ENCODE data around the gene SRR.

The SRR gene

GRCh38 chr17:2362016-2362415, 58.3 kb downstream of the SRR start:
- no peak overlapping the region for H3K4me3 ChIP-seq (ENCODE audit: low read length)
- TF ChIP-seq, protein P1, sequence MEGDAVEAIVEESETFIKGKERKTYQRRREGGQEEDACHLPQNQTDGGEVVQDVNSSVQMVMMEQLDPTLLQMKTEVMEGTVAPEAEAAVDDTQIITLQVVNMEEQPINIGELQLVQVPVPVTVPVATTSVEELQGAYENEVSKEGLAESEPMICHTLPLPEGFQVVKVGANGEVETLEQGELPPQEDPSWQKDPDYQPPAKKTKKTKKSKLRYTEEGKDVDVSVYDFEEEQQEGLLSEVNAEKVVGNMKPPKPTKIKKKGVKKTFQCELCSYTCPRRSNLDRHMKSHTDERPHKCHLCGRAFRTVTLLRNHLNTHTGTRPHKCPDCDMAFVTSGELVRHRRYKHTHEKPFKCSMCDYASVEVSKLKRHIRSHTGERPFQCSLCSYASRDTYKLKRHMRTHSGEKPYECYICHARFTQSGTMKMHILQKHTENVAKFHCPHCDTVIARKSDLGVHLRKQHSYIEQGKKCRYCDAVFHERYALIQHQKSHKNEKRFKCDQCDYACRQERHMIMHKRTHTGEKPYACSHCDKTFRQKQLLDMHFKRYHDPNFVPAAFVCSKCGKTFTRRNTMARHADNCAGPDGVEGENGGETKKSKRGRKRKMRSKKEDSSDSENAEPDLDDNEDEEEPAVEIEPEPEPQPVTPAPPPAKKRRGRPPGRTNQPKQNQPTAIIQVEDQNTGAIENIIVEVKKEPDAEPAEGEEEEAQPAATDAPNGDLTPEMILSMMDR (conservative IDR thresholded peaks at IDR 0.05; ENCODE audit: low read depth, low read length), result no peak
- DNase-seq (ENCODE audit: low read depth), result no peak

DNA sequence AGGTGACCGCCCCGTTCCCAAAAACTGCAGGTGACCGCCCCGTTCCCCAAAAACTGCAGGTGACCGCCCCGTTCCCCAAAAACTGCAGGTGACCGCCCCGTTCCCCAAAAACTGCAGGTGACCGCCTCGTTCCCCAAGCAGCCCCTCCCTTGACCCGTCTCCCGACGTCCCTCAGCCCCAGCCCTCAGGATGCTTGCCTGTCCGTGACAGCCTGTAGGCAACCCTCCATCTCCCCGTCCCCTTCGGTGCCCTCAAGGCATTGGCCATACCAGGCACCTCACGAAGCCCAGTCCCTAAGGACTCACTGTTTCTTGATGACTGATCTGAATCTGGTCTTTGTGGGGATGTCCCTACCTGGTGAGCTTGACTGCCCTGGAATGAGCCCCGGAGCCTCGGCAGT, 58.7 kb downstream of the SRR start:
- TF ChIP-seq, protein P1 (conservative IDR thresholded peaks at IDR 0.05; ENCODE audit: low read depth, low read length), result no peak
- no peak for DNase-seq (ENCODE audit: low read depth)

GRCh38 chr17:2362881-2363280, 59.1 kb downstream of the SRR start:
- H3K4me3 ChIP-seq (ENCODE audit: low read length), result no peak overlapping the region
- TF ChIP-seq, protein P1 (conservative IDR thresholded peaks at IDR 0.05; ENCODE audit: low read depth, low read length), result no peak
- no peak for DNase-seq (ENCODE audit: low read depth)

More for the DNA sequence above, 58.7 kb downstream of the SRR start:
- H3K4me3 ChIP-seq (ENCODE audit: low read length), result no peak overlapping the region

GRCh38 chr17:2363318-2363717, 59.6 kb downstream of the SRR start:
- DNase-seq (ENCODE audit: low read depth), result no peak
- TF ChIP-seq, protein P1 (conservative IDR thresholded peaks at IDR 0.05; ENCODE audit: low read depth, low read length), result no peak
- H3K4me3 ChIP-seq (ENCODE audit: low read length), result no peak overlapping the region

DNA sequence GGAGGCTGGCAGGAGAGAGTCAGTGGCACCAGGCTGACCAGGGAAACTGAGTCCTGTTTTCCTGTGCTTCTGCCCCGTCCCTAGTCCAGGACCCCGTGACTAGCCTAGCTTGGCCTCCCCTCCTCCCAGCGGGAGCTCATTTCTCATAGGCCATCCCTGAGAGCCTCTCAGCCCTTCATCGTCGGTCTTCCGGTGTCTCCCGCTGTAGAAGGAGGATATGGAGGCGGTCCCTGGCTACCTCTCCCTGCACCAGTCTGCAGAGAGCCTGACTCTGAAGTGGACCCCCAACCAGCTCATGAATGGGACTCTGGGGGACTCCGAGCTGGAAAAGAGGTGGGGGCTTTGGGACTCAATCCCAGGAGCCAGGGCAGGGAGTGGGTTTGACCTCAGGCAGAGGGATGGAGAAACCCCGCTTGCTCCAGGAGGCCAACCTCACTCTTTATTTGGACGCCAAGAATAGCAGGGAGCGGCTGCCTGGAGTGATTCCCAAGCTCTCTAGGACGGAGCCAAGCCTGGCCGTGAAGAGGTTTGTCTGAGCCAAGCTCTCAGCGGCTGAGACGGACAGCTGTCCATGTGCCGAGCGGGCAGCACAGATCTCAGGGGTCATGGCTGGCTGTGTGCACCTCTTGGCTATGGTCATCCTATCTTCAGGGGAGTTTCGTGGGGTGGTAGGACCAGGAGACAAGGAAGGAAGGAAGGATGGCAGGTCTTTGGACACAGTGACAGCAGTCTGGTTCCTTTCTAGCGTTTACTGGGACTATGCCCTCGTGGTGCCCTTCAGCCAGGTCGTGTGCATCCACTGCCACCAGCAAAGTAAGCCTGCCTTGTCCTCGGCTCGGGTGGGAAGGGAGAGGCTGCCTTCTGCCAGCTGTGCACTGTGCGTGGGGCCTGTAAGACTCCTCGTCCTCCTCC, 60.4 kb downstream of the SRR start:
- TF ChIP-seq, protein P1 (conservative IDR thresholded peaks at IDR 0.05; ENCODE audit: low read depth, low read length), result no peak
- H3K4me3 ChIP-seq (ENCODE audit: low read length), result no peak overlapping the region

GRCh38 chr17:2364763-2365116, 61.0 kb downstream of the SRR start:
- H3K4me3 ChIP-seq (ENCODE audit: low read length), result no peak overlapping the region
- no peak for DNase-seq (ENCODE audit: low read depth)
- TF ChIP-seq, protein P1 (conservative IDR thresholded peaks at IDR 0.05; ENCODE audit: low read depth, low read length), result no peak

More for the DNA sequence above, 60.4 kb downstream of the SRR start:
- DNase-seq (ENCODE audit: low read depth), result no peak

DNA sequence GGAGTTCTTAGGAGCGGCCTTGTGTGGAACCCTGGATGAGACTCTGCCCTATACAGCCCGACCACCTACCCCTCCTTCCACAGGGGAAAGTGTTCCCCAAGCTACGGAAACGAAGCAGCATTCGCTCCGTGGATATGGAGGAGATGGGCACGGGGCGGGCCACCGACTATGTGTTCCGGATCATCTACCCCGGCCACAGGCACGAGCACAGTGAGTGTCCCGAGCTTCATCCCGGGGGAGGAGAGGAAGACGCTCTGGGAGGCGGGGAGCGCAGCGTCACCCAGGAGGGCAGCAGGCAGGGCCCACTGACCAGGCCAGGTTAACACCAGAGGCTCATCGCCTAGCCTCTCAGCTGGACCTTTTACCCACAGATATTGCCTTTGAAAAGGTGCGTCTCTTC, 61.4 kb downstream of the SRR start:
- no peak overlapping the region for H3K4me3 ChIP-seq (ENCODE audit: low read length)
- no peak for DNase-seq (ENCODE audit: low read depth)
- TF ChIP-seq, protein P1 (conservative IDR thresholded peaks at IDR 0.05; ENCODE audit: low read depth, low read length), result no peak
